ENCODE measurements around the gene DNAAF1.

- TF ChIP-seq POLR2A (IDR thresholded peaks at IDR 0.05): no peak
- no peak for TF ChIP-seq CTCF (IDR thresholded peaks at IDR 0.05)
These were observed 27.6 kb upstream of the DNAAF1 start for GRCh38 chr16:84117494-84117843.

Data from esophagus squamous epithelium (tissue), 4 donors.